Measurements from ENCODE around the gene TMC1. TPM values are rescaled to one million over a fixed set of nuclear protein-coding genes. Genes with fewer than 3 reads are reported as not detected.

TMC1 gene
- total and polyA plus RNA-seq, 11 donors = 0.07 to 0.75 (median 0.33) TPM; not detected in 5

DNA sequence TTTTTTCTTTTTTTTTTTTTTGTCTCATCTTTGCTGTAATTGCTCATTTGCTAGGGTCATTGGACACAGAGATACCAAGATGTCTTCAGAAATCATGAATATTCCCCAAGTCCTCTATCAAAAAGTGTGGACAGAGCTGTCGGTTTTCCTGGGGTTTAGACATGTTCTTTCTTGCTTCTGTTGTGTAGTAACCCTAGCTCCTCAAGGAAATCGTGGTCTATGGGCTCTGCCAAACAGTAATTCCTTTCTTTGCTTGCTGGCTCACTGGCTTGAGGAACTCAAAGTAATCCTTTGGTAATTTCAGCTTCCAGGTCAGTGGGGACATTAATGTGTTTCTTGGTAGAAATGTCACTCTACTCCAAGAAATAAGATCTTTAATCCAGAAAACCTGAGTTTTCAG lies 101.7 kb downstream of the TMC1 start:
- H3K4me3 ChIP-seq = no peak overlapping the region
- no peaks in the 10 kb centered on the region for H3K9me3 ChIP-seq
- intact Hi-C loops (cut with DNase I) = loop anchor here in 1 of 10 donors (10.0 kb wide), 1 partner anchor 202 kb away; no protein-coding TSS in a partner anchor
- no peaks in the 10 kb centered on the region for H3K27me3 ChIP-seq
- DNase-seq (no peak), ATAC-seq (no peak)
- WGBS, 4 donors = 51 to 85% (median 70%) methylated on average over 2 of the region's 2 CpGs
- H3K27ac ChIP-seq = no peak overlapping the region
- no peaks in the 10 kb centered on the region for H3K36me3 ChIP-seq
- no peaks in the 10 kb centered on the region for H3K4me1 ChIP-seq
- no peak for TF ChIP-seq POLR2A (IDR thresholded peaks at IDR 0.05)
- TF ChIP-seq, protein P1, sequence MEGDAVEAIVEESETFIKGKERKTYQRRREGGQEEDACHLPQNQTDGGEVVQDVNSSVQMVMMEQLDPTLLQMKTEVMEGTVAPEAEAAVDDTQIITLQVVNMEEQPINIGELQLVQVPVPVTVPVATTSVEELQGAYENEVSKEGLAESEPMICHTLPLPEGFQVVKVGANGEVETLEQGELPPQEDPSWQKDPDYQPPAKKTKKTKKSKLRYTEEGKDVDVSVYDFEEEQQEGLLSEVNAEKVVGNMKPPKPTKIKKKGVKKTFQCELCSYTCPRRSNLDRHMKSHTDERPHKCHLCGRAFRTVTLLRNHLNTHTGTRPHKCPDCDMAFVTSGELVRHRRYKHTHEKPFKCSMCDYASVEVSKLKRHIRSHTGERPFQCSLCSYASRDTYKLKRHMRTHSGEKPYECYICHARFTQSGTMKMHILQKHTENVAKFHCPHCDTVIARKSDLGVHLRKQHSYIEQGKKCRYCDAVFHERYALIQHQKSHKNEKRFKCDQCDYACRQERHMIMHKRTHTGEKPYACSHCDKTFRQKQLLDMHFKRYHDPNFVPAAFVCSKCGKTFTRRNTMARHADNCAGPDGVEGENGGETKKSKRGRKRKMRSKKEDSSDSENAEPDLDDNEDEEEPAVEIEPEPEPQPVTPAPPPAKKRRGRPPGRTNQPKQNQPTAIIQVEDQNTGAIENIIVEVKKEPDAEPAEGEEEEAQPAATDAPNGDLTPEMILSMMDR (IDR thresholded peaks at IDR 0.05) = no peak

DNA sequence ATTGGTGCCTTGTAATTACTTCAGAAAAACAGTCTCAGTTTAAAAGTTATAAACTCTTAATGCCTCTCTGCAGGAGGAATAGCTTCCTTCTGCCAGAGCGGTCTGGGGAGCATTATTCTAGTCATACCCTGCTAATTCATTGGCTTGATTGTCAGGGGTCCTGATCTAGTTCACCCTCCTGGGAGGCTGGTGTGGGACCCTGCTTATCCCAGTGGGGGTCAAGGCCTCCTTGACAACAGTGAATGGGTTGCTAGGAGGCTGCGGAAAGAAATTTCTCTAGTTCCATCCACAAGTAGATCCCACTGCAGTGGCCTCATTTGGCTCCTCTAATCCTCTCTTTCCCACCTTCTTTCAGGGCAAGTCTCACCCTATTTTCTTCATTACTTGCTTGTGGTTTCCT lies 105.7 kb downstream of the TMC1 start:
- Histone ChIP-seq H3K36me3 (no peaks in the 10 kb centered on the region), H3K4me3 (no peak overlapping the region), H3K4me1 (no peaks in the 10 kb centered on the region), H3K27me3 (no peaks in the 10 kb centered on the region), H3K9me3 (peaks cover 0 to 4% (median 0%) of the 10 kb centered on the region in 12 donors), H3K27ac (no peak overlapping the region)
- WGBS, 4 donors = 91 to 98% (median 95%) methylated on average over 2 of the region's 2 CpGs
- intact Hi-C loops (cut with DNase I) = loop anchor here in 1 of 10 donors (10.0 kb wide), 1 partner anchor 198 kb away; no protein-coding TSS in a partner anchor
- TF ChIP-seq, protein P1 (IDR thresholded peaks at IDR 0.05) = no peak
- no peak for TF ChIP-seq POLR2A (IDR thresholded peaks at IDR 0.05)
- no peak for ATAC-seq
- DNase-seq = no peak

DNA sequence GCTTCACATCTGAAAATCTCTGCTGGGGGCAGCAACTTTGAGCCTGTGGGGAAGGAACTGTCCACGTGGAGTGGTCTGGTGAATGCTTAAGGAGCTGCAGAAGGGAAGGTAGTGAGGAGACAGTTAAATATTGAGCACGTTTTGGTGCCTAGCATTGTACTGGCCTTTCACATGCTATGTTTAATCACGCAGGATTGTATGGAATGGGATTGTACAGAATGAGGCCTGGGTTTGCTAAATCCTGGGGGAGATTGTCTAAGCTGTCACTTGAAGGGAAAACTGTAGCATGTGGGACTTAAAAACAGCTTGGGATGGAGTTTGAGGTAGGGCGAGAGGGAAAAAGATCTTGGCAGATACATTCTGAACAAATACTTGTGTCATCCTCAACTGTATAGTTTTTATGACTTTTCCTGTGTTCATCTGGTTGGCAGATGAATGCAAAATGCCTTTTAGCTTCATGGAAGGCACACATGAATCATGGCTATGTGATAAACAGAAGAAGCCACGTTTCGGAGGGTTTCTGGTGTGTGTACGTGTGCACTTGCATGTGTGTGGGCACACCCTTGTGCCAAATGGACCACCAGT lies 106.6 kb downstream of the TMC1 start:
- Histone ChIP-seq H3K36me3 (no peaks in the 10 kb centered on the region), H3K9me3 (peaks cover 0 to 11% (median under 1%) of the 10 kb centered on the region in 12 donors), H3K4me3 (no peak overlapping the region), H3K27me3 (no peaks in the 10 kb centered on the region), H3K4me1 (no peaks in the 10 kb centered on the region), H3K27ac (no peak overlapping the region)
- intact Hi-C loops (cut with DNase I) = loop anchor here in 1 of 10 donors (10.0 kb wide), 1 partner anchor 197 kb away; no protein-coding TSS in a partner anchor
- no peak for DNase-seq
- WGBS, 4 donors = 78 to 82% (median 80%) methylated on average over 7 of the region's 7 CpGs
- TF ChIP-seq, protein P1 (IDR thresholded peaks at IDR 0.05) = no peak
- no peak for TF ChIP-seq POLR2A (IDR thresholded peaks at IDR 0.05)
- ATAC-seq = no peak

DNA sequence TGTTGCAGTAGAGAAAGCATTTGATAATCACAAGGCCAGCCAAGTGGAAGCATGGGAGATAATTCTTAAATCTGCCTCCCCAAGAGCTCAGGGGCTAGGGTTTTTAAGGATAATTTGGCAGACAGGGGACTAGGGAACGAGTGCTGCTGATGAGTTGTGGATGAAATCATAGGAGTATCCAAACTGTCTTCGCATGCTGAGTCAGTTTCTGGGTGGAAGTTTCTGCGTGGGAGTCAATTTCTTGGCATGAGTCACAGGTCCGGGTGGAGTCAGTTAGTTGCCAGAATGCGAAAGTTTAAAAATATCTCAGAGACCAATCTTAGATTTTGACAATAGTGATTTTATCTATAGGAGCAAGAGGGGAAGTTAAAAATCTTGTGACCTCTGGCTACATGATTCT lies 112.6 kb downstream of the TMC1 start:
- Histone ChIP-seq H3K27me3 (no peaks in the 10 kb centered on the region), H3K27ac (no peak overlapping the region), H3K4me3 (no peak overlapping the region), H3K9me3 (peaks cover 0 to 24% (median 8%) of the 10 kb centered on the region in 12 donors), H3K4me1 (no peaks in the 10 kb centered on the region), H3K36me3 (no peaks in the 10 kb centered on the region)
- DNase-seq (peak in 1 of 5 donors; percentile 10), ATAC-seq (peak in 1 of 4 donors; percentile 30)
- TF ChIP-seq, protein P1 (IDR thresholded peaks at IDR 0.05) = no peak
- no peak for TF ChIP-seq POLR2A (IDR thresholded peaks at IDR 0.05)
- WGBS, 4 donors = 37 to 49% (median 44%) methylated on average over 5 of the region's 5 CpGs
- intact Hi-C loops (cut with DNase I) = no loop called here
